ENCODE results near the gene CDKN1A.

- TF ChIP-seq POLR2A (IDR thresholded peaks at IDR 0.05) (no peak), POLR2AphosphoS5 (IDR thresholded peaks at IDR 0.05) (no peak)
Measured at GRCh38 chr6:36688739-36689075, 10.2 kb downstream of the CDKN1A start.

Data from gastroesophageal sphincter (tissue), 2 donors.